ENCODE data around the gene EDEM1.
"Not testable (repeated sequence)": the region's sequence is repeated elsewhere in the genome, so short reads cannot be mapped to it uniquely, and the experiment has no call there.

The EDEM1 gene

GRCh38 chr3:5181469-5182141, 5.9 kb upstream of the EDEM1 start:
- peak; percentile 78 for DNase-seq

- DNase-seq = not testable (repeated sequence)
Measured at GRCh38 chr3:5183714-5184113, 3.8 kb upstream of the EDEM1 start.

GRCh38 chr3:5184499-5184898, 3.0 kb upstream of the EDEM1 start:
- DNase-seq = no peak

- no peak for DNase-seq
Measured at GRCh38 chr3:5185093-5185673, 2.3 kb upstream of the EDEM1 start.

GRCh38 chr3:5186089-5186857, 1.2 kb upstream of the EDEM1 start:
- DNase-seq = peak; percentile 44

GRCh38 chr3:5186858-5187155, 700 bp upstream of the EDEM1 start:
- DNase-seq = no peak

GRCh38 chr3:5187920-5188418, 462 bp downstream of the EDEM1 start:
- DNase-seq = peak; percentile 55

- DNase-seq = peak; percentile 67
Measured at GRCh38 chr3:5188419-5189221, 1.1 kb downstream of the EDEM1 start.

GRCh38 chr3:5190147-5190791, 2.8 kb downstream of the EDEM1 start:
- DNase-seq = peak; percentile 11

- DNase-seq = peak; percentile 39
Measured at GRCh38 chr3:5191555-5192304, 4.2 kb downstream of the EDEM1 start.

- DNase-seq = no peak
Measured at GRCh38 chr3:5192571-5193365, 5.3 kb downstream of the EDEM1 start.

- no peak for DNase-seq
Measured at GRCh38 chr3:5194341-5194740, 6.8 kb downstream of the EDEM1 start.

GRCh38 chr3:5194801-5195509, 7.4 kb downstream of the EDEM1 start:
- peak; percentile 64 for DNase-seq

GRCh38 chr3:5195605-5196004, 8.1 kb downstream of the EDEM1 start:
- DNase-seq = peak; percentile 78

- no peak for DNase-seq
Measured at GRCh38 chr3:5197022-5197421, 9.5 kb downstream of the EDEM1 start.

- DNase-seq = peak; percentile 72
Measured at GRCh38 chr3:5197470-5198312, 10.2 kb downstream of the EDEM1 start.

GRCh38 chr3:5198313-5198677, 10.8 kb downstream of the EDEM1 start:
- DNase-seq = no peak

- peak; percentile 17 for DNase-seq
Measured at GRCh38 chr3:5198986-5199731, 11.7 kb downstream of the EDEM1 start.

- no peak for DNase-seq
Measured at GRCh38 chr3:5201536-5201935, 14.0 kb downstream of the EDEM1 start.

Data from RPMI8226 (cell line).